Measurements from ENCODE around the gene PCSK2.

DNA sequence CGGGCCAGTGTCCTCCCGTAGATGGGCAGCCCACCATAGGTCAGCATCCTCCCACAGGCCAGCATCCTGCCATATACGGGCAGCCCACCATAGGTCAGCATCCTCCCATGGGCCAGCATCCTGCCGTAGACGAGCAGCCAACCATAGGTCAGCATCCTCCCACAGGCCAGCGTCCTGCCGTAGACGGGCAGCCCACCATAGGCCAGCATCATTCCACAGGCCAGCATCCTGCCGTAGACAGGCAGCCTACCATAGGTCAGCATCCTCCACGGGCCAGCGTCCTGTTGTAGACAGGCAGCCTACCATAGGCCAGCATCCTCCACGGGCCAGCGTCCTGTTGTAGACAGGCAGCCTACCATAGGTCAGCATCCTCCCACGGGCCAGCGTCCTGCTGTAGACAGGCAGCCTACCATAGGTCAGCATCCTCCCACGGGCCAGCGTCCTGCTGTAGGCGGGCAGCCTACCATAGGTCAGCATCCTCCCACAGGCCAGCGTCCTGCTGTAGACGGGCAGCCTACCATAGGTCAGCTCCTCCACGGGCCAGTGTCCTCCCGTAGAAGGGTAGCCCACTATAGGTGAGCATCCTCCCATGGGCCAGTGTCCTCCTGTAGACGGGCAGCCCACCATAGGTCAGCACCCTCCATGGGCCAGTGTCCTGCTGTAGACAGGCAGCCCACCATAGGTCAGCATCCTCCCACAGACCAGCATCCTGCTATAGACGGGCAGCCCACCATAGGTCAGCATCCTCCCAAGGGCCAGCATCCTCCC lies 241.4 kb downstream of the PCSK2 start:
- TF ChIP-seq FOSL2 (IDR thresholded peaks at IDR 0.05), result no peak
- no peak for TF ChIP-seq FOSL2 (CRISPR knock-in tag; IDR thresholded peaks at IDR 0.05)
- no peak for TF ChIP-seq CHD4 (IDR thresholded peaks at IDR 0.05; ENCODE audit: borderline replicate concordance)
- TF ChIP-seq, protein P1, sequence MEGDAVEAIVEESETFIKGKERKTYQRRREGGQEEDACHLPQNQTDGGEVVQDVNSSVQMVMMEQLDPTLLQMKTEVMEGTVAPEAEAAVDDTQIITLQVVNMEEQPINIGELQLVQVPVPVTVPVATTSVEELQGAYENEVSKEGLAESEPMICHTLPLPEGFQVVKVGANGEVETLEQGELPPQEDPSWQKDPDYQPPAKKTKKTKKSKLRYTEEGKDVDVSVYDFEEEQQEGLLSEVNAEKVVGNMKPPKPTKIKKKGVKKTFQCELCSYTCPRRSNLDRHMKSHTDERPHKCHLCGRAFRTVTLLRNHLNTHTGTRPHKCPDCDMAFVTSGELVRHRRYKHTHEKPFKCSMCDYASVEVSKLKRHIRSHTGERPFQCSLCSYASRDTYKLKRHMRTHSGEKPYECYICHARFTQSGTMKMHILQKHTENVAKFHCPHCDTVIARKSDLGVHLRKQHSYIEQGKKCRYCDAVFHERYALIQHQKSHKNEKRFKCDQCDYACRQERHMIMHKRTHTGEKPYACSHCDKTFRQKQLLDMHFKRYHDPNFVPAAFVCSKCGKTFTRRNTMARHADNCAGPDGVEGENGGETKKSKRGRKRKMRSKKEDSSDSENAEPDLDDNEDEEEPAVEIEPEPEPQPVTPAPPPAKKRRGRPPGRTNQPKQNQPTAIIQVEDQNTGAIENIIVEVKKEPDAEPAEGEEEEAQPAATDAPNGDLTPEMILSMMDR (IDR thresholded peaks at IDR 0.05), result no peak

All from A549 (cell line).